GM12878 (cell line): Measurements from ENCODE around the gene CABLES1.

Experiments used
- CREB1 ChIP-seq: IDR thresholded peaks from 2 replicates; pipeline ENCODE4 v1.6.1; 2012; ENCODE audit warnings: low read depth, mild to moderate bottlenecking, inconsistent platforms
- RAD51 ChIP-seq: fragments of 450-650 bp; IDR thresholded peaks from 2 replicates; pipeline ENCODE4 v1.6.1; 2016; ENCODE audit warnings: moderate library complexity, mild to moderate bottlenecking, inconsistent platforms

DNA sequence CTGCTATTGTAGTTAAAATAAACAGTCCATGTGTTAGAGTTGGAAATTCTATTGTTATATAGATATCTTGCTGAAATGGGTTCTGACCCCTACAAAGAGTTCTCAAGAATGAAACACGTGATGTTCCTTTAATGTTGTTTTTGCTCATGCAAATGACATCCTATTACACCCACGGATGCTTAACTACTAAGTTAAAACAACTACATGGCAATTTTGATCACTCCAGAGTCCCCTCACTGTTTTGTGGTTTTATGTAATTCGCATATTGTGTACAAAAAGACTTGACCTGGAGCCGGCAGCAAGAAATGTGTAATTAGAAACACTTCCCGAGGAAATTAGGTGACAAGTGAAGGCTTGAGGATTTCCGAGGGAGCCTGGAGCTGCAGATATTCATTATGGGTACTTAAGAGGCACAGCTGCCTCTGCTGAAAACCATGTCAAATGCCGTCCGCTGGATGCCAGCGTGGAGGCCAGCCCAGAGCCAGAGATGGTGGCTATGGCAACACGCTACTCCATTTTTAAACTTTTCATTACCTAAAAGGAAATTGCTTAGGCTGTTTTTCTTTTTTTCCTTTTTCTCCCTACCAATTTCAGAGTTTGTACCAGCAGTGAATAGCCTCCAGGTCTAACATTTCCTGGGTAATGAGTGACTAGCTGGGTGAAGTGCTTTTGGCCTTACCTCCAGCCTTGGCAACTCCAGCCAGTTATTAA, 21.0 kb upstream of the CABLES1 start:
- TF ChIP-seq RAD51, result no peak
- no peak for TF ChIP-seq CREB1
